Stimulated activated CD4-positive, alpha-beta T cell treated with anti-CD3 and anti-CD28 coated beads, Interleukin-15, amount 100 ng/mL, for 24 hours (primary cell): ENCODE data around the gene GTPBP2.
"Not testable (repeated sequence)": the region's sequence is repeated elsewhere in the genome, so short reads cannot be mapped to it uniquely, and the experiment has no call there.

Experiments used
- DNase-seq: peaks from one replicate; pipeline ENCODE4 v3.0.0-alpha.2; 2020

The GTPBP2 gene, protein sequence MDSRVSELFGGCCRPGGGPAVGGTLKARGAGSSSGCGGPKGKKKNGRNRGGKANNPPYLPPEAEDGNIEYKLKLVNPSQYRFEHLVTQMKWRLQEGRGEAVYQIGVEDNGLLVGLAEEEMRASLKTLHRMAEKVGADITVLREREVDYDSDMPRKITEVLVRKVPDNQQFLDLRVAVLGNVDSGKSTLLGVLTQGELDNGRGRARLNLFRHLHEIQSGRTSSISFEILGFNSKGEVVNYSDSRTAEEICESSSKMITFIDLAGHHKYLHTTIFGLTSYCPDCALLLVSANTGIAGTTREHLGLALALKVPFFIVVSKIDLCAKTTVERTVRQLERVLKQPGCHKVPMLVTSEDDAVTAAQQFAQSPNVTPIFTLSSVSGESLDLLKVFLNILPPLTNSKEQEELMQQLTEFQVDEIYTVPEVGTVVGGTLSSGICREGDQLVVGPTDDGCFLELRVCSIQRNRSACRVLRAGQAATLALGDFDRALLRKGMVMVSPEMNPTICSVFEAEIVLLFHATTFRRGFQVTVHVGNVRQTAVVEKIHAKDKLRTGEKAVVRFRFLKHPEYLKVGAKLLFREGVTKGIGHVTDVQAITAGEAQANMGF

DNA sequence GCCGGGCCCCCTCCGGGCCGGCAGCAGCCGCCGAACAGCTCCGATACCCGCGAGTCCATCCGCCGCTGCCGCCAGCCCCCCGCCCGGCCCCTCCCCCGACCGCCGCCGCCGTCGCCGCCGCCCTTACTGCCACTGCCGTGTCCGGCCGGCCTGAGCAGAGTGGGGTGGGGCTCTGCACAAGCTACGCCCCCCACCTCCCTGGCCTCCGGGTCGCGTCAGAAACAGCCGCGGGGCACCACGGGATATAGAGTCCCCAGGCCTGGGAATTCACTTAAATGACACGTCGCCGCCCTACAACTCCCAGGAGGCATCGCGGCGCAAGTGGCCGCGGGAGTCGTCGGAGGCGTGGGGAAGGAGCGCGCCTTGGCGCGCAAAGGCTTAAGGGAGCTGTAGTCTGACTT lies at the start of gene GTPBP2:
TSS of gene GTPBP2 (minus strand) at position 161 of the 401 bp plus-strand sequence. CDS start at position 59, 102 bp downstream.
- peak; percentile 98 for DNase-seq

DNA sequence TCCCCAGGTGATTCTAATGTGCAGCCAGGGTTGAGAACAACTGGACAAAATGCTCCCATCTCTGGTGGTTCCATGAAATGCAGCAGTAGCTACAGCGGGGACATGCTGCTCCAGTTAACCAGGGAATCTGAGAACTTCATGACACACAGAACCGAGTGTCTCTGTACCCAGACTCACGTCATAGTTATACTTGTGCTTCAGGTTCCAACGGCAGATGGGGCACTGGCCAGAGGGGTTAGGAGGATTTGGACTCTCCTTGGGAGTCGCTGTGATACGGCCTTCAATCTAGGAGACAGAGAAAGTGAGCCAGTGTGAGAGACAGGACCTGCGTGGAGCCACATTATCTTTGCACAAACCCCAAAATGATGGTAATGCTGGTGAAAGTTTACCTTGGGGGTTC lies 49.3 kb upstream of the GTPBP2 start:
- DNase-seq: no peak

DNA sequence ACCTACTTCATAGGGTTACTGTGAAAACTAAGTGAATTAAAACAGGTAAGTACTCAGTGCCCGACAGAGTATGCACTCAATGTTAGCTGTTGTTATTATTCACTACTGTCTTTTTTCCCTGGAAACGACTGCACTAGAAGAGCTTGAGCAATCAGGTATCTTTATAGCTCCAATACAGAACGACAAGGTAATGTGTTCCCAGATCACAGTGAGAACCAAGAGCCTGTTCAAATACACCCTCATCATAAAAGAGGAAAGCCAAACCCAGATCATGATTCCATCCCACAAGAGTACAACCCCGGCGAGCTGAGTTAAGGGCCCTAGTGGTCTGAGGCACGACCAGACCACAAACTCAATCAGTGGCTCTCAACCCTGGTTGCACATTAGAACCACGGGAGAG lies 48.7 kb upstream of the GTPBP2 start:
- no peak for DNase-seq

DNA sequence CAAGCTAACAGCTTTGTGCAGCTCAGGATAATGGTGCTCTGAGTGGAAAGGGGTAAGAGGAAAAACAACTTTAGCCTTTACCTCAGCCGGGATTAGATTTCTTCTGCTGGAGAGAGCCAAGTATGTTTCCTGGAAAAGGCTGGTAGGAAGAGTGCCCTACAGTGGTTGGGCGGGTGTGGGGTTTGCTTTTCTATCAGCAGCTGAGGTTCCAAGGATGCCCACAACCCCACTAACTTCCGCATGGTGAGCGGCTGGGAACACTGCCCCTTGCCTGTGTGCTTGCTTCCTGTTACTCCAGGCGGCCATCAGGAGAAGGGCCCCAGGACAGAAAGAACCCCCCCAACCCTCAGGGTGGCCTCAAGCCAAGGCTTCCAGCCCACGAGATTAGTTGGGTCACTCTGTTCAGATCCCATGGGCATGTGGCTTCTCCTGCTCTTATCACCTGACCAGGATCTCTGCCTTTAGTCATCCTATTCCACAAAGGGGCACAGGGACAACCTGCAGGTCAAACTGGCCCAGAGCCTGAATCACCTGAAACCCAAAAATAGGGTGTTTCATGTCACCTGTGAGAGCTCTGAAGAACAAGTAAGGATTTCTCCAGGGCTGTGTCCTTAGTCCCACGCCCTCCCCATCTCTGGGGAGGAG lies 48.0 kb upstream of the GTPBP2 start:
- DNase-seq: no peak

DNA sequence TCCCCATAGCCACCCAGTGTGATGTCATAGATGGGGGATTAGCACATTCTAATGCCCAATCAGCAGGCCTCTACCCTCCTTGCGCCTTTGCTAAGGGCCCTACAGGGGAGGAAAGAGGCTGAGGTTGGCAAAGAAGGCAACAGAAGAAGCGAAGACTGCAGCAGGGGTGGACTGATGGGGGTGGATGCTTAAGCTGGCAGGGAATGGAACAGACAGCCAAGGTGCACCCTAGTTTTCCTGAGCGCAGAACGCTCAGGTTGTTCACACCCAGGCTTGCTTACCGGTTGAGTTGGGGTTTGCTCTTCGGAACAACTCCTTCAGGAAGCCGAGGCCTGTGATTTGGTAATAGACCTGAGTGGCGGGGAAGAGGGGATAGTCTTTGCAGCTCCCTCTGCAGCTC lies 45.9 kb upstream of the GTPBP2 start:
- DNase-seq: no peak

DNA sequence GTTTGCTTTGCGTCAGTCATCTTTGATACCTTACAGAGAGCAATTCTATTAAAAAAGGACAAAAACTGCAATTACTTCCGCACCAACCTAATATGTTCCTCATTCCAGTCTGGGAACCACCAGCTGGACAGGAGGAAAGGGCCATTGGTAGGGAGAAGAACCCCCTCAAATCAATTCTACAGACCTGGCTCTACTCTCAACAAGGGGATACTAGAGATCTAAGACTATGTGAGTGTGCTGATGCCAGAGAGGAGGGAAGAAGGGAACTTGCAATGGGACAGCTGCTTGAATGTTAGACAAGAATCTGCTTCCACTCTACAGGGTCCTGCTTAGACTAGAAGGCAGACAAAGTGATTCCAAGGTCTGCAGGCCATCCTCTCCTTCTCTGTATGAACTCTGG lies 45.2 kb upstream of the GTPBP2 start:
- DNase-seq: no peak

DNA sequence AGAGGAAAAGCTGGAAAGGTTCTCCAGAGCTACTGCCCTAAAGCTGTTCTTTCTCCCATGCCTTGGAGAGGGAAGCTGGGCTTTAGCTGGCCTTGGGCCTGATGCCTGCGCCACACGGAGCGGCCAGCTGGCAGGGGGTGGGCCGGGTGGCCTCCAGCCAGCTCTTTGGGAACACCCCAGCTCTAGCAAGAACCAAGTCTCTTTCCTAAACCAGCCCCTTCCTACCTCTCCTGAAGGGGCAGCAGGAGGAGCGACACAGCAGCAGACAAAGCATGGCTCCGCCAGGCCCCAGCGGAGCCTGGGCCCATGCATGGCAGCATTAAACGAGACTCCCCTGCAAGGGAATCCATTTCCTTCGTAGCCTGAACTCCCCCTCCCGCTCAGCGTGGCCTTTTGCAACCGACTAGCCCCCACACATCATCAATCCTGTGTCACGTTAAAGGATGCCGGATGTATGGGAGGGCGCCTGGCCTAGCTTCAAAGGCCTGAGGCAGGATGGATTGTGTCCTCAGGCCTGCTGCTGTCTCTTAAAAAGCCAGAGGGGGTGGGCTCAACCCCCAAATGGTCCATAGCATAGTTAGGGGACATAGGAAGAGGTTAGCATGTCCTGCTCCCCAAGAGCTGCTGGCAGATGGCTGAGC lies 44.5 kb upstream of the GTPBP2 start:
- DNase-seq: no peak

DNA sequence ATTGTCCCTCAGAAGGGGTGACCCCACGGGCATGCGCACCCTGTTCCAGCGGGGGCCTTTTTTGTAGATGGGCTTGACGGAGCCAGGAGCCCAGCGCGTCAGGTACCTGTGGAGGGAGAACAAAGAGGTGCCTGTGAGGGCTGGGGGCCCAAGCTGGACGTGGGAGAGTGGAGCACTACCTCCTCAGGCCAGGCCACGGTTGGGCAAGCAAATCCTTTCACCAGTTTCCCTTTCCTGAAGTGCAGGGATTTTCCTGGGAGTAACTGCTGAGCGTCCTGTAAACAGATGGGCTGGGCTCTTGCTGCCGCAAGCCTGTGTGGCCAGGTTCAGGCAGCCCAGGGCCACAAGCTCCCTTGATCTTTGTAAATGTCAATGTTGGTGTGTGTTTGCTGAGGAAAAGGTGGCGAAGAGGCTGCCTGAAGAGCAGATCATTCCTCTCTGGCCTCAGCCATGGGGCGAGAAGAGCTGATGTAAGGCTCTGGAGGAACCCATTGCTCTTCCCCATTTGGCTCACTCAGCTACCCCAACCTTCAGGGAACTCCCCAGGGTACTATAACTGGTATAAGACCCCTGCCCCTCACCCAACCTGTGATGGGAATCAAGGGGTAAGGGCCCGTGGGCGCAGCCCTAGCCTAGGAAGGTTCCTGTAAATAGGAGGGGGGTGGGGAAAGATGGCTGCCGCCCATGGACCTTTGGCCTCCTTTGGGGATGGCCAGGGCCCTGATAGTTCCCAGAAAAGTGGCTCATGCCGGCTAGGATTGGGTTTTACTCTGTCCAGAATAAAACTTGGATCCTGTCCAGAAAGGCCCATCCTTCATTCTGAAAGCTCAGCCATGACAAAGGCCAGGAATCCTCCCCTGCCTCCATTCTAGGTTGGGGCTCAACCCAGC lies 43.0 kb upstream of the GTPBP2 start:
- no peak for DNase-seq

DNA sequence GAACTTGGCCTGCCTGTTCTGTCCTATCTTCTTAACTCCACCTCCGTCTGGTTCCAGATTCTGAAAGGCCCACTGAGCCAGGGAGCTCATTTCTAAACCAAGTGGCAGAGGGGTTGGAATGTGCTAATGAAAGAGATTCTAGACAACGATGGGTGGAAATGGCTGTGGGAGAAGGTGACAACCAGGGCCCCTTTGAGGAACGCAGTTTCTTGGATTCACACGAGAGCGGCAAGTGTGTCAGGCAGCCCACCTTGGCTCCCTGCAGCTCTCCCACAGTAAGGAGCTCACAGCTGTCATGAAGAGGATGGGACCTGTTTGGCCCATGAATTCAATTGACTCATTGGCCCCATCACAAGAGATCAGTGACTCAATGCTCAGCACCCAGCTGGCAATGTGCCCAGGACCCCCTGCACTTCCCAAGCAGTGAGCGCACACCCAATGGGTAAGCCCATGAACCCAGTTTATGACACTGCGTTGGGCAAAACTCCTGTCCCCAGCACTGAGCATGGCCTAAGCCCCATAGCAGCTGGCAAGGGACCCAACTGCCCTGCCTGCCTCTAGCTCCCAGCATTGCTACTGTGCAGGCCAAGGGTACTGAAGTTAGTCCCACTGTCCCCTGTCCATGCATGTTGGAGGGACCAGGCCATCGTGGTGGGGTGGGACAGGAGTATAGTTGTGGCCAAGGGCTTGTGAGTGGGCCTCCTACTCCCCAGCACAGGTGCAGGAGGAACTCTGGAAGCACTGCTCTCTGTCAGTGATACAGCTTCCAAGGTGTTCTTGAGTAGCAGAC lies 42.1 kb upstream of the GTPBP2 start:
- DNase-seq: no peak

DNA sequence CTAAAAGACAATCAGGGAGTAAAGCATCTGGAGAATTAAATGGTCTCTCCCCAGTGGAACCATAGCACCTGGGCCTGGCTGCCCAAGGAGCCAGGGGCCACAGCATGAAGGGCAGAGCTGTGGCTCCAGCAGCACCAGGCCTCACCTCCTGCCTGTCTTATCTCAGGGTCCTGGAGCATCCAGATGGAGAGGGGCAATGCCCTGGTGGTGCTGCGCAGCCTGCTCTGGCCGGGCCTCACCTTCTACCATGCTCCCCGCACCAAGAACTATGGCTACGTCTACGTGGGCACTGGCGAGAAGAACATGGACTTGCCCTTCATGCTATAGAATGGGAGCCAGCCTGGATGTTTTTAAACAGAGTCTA lies 41.5 kb upstream of the GTPBP2 start:
- no peak for DNase-seq

DNA sequence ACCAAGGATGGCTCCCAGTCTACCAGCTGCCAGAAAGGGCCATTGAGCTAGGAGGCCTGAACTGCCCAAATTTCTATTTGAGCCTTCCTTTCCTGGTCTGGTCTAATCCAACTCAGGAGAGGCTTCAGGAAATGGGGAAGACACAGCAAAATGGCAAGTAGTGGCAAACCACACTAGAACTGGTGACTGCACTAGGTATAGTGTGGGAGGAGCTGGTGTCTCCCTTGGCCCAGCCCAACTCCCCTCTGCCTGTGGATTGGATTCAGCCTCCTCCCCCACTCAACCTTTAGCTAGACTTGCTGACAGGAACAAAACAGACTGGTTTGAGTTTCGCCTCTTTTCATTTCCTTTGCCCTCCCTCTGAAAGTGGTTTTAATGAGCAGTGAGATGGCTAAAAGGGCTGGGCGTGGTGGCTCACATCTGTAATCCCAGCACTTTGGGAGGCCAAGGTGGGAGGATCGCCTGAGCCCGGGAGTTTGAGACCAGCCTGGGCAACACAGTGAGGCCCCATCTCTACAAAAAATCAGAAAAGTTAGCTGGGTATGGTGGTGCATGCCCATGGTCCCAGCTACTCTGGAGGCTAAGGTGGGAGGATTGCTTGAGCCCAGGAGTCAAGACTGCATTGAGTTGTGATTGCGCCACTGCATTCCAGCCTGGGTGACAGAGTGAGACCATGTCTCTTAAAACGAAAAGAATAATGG lies 41.0 kb upstream of the GTPBP2 start:
- DNase-seq: peak; percentile 40

DNA sequence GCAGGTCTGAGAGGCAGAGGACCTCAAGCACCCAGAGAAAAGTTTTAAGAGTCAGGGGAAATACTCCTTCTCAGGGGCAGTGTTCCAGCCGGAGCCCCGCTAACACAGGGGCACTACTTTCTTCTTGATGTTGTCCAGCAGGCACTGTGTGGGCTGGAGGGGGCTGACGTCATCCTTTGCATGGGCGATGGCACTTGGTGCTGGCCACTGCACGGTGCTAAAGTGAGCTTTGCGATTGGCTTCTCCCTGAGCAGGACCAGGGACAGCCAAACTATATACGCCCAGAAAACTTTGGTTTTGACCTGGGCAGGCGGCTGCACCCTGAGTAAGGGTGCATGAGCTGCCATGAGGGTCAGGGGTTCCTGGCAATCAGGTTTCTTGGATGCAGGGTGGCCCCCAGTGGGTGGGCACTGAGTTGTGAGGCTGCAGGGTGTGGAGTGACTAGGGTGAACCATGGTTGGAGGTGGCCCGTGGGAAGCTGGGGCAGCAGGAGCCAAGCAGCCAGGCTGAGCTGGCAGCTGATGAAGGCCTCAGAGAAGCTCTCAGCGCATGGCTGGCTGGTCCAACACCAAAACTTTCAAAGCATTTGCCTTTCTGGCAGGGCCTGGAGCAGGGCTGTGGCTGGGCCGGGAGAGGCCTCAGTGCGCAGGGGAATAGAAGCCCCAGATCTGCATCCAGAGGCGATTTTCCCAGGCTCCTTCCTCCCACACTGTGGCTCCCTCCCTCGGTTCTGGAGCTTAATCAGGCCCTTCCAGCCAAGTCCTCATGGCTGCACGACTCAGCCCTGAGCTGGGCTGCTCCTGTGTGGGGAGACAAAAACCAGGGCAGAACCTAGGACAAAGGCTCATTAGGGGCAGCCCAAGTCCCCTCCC lies 40.2 kb upstream of the GTPBP2 start:
- no peak for DNase-seq

DNA sequence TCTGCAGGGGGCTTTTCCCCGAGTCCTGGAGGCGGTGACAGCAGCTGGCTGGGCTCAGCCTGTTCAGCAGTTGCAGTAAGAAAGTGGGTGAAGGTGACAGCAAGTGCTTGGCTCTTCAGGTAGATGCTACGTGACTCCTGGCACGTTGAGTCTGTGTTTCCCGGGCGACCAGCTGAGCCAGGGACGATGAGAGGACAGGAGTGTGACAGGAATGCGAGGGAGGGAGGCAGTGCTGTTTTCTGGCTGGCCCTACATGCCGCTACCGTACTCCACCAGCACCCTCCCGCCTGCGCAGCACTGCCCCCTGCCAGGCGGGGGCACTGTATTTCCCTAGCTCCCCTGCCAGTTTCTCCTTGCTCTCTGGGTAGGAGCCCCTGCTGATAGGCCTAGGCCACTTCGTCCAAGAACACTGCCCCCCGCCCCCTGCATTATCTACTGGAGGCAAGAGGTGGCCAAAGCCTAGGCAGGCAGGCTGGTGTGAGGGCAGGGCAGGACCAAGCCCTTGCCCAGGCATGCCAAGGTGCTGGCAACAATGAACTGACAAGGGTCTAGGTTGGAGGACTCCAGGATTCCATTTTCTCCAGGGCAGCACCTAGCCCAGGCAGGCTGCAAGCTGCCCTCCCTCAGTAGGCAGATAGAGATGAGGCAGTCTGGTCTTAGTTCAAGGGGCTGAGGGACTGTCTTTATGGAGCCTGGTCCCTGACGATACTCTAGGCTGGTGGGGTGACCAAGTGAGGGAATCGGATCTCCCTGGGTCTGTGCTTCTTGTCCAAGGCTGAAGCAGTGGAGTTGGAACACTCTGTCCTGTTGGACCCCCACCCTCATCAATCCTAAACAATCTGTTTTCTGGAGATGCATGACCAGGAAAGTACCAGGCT lies 39.3 kb upstream of the GTPBP2 start:
- DNase-seq: peak; percentile 66

DNA sequence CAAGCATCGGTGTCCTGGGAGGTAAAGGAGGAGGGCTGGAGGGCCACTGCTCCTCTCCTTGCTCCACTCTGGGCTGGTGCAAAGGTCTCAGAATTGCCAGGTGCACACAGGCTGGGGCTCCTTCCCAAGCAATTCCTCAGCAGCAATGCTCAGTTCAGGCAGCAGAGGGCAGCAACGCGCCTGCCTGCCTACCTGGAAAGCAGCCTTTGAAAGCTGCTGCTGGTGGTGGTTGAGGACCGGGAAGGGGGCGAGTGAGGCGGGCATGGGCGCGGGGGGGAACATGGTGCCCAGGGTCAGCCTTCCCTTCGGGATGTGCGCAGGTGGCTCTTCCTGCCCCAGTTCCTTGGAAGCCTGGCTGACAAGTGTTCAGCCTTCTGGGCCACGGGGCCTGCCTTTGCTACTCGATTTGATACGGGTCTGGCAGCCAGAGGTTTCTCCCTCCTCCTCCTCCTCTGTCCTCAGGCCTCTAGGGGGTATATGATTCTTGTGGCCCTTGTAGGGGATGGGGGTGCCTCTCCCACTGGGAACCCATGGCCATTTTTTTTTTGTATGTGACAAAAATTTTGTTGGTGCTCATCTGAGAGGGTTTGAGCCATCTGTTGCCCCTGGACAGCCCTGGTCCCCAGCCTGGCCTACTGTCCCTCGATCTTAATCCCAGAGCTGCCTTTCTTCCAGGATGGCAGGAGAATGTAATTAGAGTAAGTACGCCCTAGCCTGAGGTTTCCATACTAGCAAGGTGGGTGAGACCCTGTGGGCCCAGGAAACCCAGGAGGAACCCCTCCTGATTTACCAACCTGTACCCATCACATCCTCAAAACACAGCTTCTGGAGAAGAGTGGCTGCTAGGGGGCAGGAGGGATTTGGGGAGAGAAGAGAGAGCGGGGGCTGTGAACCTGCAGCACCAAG lies 38.4 kb upstream of the GTPBP2 start:
- DNase-seq: peak; percentile 88

DNA sequence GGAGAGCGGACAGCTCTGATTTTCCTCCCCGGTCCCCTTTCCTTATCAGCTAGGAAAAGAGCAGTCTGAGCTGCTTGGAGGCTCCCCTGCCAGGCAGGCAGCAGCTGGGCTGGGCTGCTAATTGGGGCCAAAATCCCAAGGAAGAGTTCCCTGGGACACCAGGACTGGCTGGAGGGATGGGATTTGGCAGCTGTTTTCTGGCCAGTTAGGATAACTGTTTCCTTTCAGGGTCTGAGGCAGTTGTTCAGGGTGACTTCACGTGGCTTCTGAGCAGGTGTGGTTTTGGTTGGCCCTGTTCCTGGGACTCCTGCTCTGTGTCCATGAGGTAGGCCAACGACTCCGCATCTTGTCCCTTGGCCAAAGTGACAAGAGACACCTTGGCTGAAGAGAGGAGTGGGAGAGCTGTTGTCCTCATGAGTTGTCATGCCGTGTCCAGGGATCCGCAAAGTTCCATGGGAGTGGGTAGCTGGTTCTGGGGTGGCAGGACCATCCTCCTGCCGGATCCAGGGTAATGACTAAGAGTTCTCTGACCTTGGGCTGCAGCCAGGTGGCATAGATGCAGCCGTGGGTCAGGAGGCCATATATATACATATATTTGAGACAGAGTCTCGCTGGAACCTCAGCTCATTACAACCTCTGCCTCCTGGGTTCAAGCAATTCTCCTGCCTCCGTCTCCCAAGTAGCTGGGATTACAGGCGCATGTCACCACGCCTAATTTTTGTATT lies 37.3 kb upstream of the GTPBP2 start:
- DNase-seq: no peak

DNA sequence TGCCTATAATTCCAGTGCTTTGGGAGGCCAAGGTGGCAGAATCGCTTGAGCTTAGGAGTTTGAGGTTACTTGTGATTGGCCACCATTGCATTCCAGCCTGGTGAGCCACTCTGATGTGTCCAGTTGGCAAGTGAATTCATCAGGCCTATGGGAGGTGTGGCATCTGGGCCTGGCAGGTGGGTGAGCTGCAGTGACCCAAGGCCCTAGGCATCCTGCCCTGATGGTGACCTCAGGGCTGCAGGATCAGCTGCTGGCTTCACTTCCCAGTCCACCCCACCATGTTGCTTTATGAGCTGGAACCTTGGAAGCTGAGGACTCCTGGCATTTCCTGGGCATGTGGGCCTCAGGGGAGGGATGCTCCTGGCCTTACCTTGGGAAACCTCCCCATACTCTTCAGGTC lies 36.3 kb upstream of the GTPBP2 start:
- DNase-seq: no peak

DNA sequence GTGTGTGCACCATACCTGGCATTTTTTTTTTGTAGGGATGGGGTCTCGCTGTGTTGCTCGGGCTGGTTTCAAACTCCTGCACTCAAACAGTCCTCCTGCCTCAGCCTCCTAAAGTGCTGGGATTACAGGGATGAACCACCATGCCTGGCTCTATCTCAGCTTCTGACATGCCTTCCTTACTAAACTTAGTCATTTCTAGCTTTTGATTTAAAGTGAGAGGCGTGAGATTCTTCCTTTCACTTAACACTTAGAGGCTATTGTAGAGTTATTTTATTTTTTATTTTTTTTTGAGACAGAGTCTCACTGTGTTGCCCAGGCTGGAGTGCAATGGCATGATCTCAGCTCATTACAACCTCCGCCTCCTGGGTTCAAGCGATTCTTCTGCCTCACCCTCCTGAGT lies 33.9 kb upstream of the GTPBP2 start:
- not testable (repeated sequence) for DNase-seq
